CD4-positive, CD25-positive, alpha-beta regulatory T cell (primary cell): ENCODE data around the gene MLF2. TPM values are rescaled to one million over a fixed set of nuclear protein-coding genes. Genes with fewer than 3 reads are reported as not detected.

Experiments used
- ATAC-seq, 2 donors: fragments of 150-1000 bp; cut with Tn5 transposase; one replicate each; pipeline ENCODE4 v1.10.0; 2021; ENCODE audit warnings: low read depth in 2 of 2, moderate number of reproducible peaks in 2 of 2, moderate library complexity in 1 of 2
- DNase-seq, 3 donors: peaks; one replicate each; pipeline versions ENCODE4 v3.0.0 to v3.0.0-alpha.2; 2012 to 2022; ENCODE audit warnings: mixed read lengths in 1 of 3
- H3K27ac ChIP-seq: one replicate; pipeline ENCODE4 v1.7.0; 2013; ENCODE audit warnings: mild to moderate bottlenecking, low read length; ENCODE audit not compliant: insufficient read depth, poor library complexity, severe bottlenecking
- H3K27me3 ChIP-seq: one replicate; pipeline ENCODE4 v1.7.0; 2013; ENCODE audit warnings: low read length; ENCODE audit not compliant: control insufficient read depth, insufficient read depth
- H3K36me3 ChIP-seq: one replicate; pipeline ENCODE4 v1.7.0; 2013; ENCODE audit warnings: mild to moderate bottlenecking, low read length, moderate library complexity; ENCODE audit not compliant: control insufficient read depth, insufficient read depth
- H3K4me1 ChIP-seq: 2 replicates; pipeline ENCODE4 v1.7.0; 2013; ENCODE audit warnings: mild to moderate bottlenecking, low read length; ENCODE audit not compliant: insufficient read depth, control insufficient read depth, poor library complexity, severe bottlenecking
- H3K4me3 ChIP-seq: one replicate; pipeline ENCODE4 v1.7.0; 2013; ENCODE audit warnings: low read depth, mild to moderate bottlenecking, low read length, moderate library complexity
- H3K9me3 ChIP-seq, 2 experiments: 1 replicate in 1 of 2; 2 replicates in 1 of 2; pipeline ENCODE4 v1.7.0; 2013; ENCODE audit warnings: low read length in 2 of 2, mild to moderate bottlenecking in 1 of 2, moderate library complexity in 1 of 2; ENCODE audit not compliant: control insufficient read depth in 2 of 2
- H3K27ac Mint-ChIP-seq, 3 donors: one replicate each; pipeline ENCODE4 v1.8.0; 2020 to 2022; ENCODE audit warnings: mild to moderate bottlenecking in 3 of 3, mixed read lengths in 3 of 3, moderate library complexity in 2 of 3
- H3K27me3 Mint-ChIP-seq: one replicate; pipeline ENCODE4 v1.8.0; 2022; ENCODE audit warnings: mild to moderate bottlenecking, mixed read lengths
- H3K36me3 Mint-ChIP-seq: one replicate; pipeline ENCODE4 v1.8.0; 2020; ENCODE audit warnings: mixed read lengths
- H3K4me1 Mint-ChIP-seq, 4 donors: one replicate each; pipeline ENCODE4 v1.8.0; 2020 to 2022; ENCODE audit warnings: mixed read lengths in 4 of 4, mild to moderate bottlenecking in 1 of 4
- H3K4me3 Mint-ChIP-seq, 4 donors: one replicate each; pipeline ENCODE4 v1.8.0; 2020 to 2022; ENCODE audit warnings: mild to moderate bottlenecking in 4 of 4, mixed read lengths in 4 of 4, moderate library complexity in 3 of 4
- H3K9me3 Mint-ChIP-seq, 7 donors: one replicate each; pipeline ENCODE4 v1.8.0; 2020 to 2022; ENCODE audit warnings: mixed read lengths in 7 of 7, mild to moderate bottlenecking in 3 of 7, moderate library complexity in 2 of 7
- polyA plus RNA-seq, 4 donors: library from polyadenylated mRNA; unstranded; fragments of 300-500 nt; fragmentation: Illumina TruSeq; gene quantifications; one replicate each; pipeline ENCODE4 v1.2.3, GENCODE V29; 2021
- total RNA-seq: library from RNA; stranded (reverse); gene quantifications from one replicate; pipeline ENCODE4 v1.2.3, GENCODE V29; 2022

MLF2 gene
- total and polyA plus RNA-seq, 5 donors from 2014 or later = 101 to 124 (median 110) TPM

- peaks cover 11% of the 10 kb centered on the region for H3K36me3 Mint-ChIP-seq
Measured at GRCh38 chr12:6790496-6791150, 37.7 kb upstream of the MLF2 start.

GRCh38 chr12:6788972-6789924 lies 36.3 kb upstream of the MLF2 start, which contains the start of gene CD4:
CD4 (plus strand) TSS chr12:6789528; CDS start chr12:6800139, 10,611 bp downstream.
- peak within 1 kb of the TSS; percentile 96 for H3K4me3 ChIP-seq

More at GRCh38 chr12:6790496-6791150, 37.7 kb upstream of the MLF2 start:
- peak overlapping the region; percentile 96 to 100 (median 99) for H3K27ac Mint-ChIP-seq
- Histone ChIP-seq H3K36me3 (peaks cover 13% of the 10 kb centered on the region), H3K4me1 (peaks cover 71% of the 10 kb centered on the region), H3K9me3 (no peaks in the 10 kb centered on the region), H3K27me3 (no peaks in the 10 kb centered on the region), H3K4me3 (peak overlapping the region; percentile 96), H3K27ac (peak overlapping the region; percentile 84)
- no peaks in the 10 kb centered on the region for H3K27me3 Mint-ChIP-seq
- peak overlapping the region; percentile 97 to 99 (median 98) for H3K4me3 Mint-ChIP-seq
- ATAC-seq (peak; percentile 45 to 46), DNase-seq (peak; percentile 45 to 65 (median 57))
- no peaks in the 10 kb centered on the region for H3K9me3 Mint-ChIP-seq
- H3K4me1 Mint-ChIP-seq = peaks cover 27 to 77% (median 54%) of the 10 kb centered on the region in 4 donors

DNA sequence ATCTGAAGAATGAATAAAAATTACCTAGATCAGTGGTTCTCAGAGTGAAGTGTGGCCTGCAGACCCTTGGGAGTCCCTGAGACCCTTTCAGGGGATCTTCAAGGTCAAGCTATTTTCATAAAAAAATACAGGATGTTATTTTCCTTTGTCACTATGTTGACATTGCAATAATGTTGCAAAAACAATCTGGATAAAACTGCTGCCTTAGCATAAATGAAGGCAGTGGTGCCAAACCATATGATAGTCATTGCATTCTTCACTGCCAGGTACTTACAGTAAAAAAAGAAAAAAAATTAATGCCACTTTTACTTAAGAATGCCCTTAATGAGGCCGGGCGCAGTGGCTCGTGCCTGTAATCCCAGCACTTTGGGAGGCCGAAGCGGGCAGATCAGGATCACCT lies 34.4 kb upstream of the MLF2 start:
- Mint-ChIP-seq H3K36me3 (peaks cover 3% of the 10 kb centered on the region), H3K4me3 (peak overlapping the region in 3 of 4 donors; percentile 79 to 83 (median 80)), H3K27me3 (no peaks in the 10 kb centered on the region), H3K9me3 (no peaks in the 10 kb centered on the region), H3K4me1 (peaks cover 14 to 73% (median 35%) of the 10 kb centered on the region in 4 donors), H3K27ac (peak overlapping the region; percentile 92 to 99 (median 96))
- peaks cover 53% of the 10 kb centered on the region for H3K4me1 ChIP-seq
- H3K9me3 ChIP-seq = no peaks in the 10 kb centered on the region
- H3K36me3 ChIP-seq = no peaks in the 10 kb centered on the region
- H3K27ac ChIP-seq = peak overlapping the region; percentile 77
- no peak for ATAC-seq
- no peak for DNase-seq
- H3K4me3 ChIP-seq = peak overlapping the region; percentile 71
- no peaks in the 10 kb centered on the region for H3K27me3 ChIP-seq

More at GRCh38 chr12:6788972-6789924, 36.3 kb upstream of the MLF2 start, which contains the start of gene CD4:
- Mint-ChIP-seq H3K36me3 (peaks cover 3% of the 10 kb centered on the region), H3K4me3 (peak within 1 kb of the TSS; percentile 97 to 99 (median 98)), H3K27ac (peak within 1 kb of the TSS; percentile 96 to 100 (median 99)), H3K4me1 (peaks cover 20 to 79% (median 45%) of the 10 kb centered on the region in 4 donors), H3K9me3 (no peaks in the 10 kb centered on the region), H3K27me3 (no peaks in the 10 kb centered on the region)
- H3K27ac ChIP-seq = peak within 1 kb of the TSS; percentile 84
- no peaks in the 10 kb centered on the region for H3K27me3 ChIP-seq
- H3K36me3 ChIP-seq = no peaks in the 10 kb centered on the region
- DNase-seq = peak; percentile 41 to 91 (median 68)
- H3K4me1 ChIP-seq = peaks cover 66% of the 10 kb centered on the region
- ATAC-seq = peak; percentile 63 to 67
- no peaks in the 10 kb centered on the region for H3K9me3 ChIP-seq

GRCh38 chr12:6786416-6787094 lies 33.6 kb upstream of the MLF2 start:
- Histone ChIP-seq H3K27ac (peak overlapping the region; percentile 77), H3K9me3 (no peaks in the 10 kb centered on the region), H3K36me3 (no peaks in the 10 kb centered on the region), H3K27me3 (no peaks in the 10 kb centered on the region), H3K4me3 (peak overlapping the region; percentile 71), H3K4me1 (peaks cover 49% of the 10 kb centered on the region)
- Mint-ChIP-seq H3K4me3 (peak overlapping the region; percentile 62 to 83 (median 80)), H3K9me3 (no peaks in the 10 kb centered on the region), H3K4me1 (peaks cover 14 to 70% (median 32%) of the 10 kb centered on the region in 4 donors), H3K36me3 (peaks cover 3% of the 10 kb centered on the region), H3K27me3 (no peaks in the 10 kb centered on the region), H3K27ac (peak overlapping the region; percentile 92 to 99 (median 96))
- peak; percentile 19 to 26 for ATAC-seq
- DNase-seq = peak; percentile 22 to 68 (median 58)

DNA sequence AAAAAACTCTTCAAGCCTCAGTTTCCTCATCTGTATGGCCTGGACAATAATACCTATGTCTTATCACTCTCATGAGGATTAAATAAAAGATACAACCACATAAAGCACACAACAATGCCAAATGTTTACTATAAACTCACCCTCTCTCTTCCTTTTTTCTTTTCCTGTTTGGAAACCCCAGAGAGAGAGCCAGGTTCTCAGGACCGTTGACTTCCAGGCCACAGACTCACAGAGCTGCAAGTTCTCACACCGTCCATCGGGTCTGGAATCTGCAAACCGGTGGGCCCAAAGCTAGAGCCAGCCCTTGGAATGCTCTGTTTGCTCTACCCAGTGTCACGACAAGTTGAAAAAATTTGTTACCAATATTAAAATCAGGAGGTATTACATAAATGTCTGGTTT lies 31.8 kb upstream of the MLF2 start:
- H3K36me3 Mint-ChIP-seq = no peaks in the 10 kb centered on the region
- DNase-seq = no peak
- H3K27me3 ChIP-seq = no peaks in the 10 kb centered on the region
- no peak for ATAC-seq
- no peaks in the 10 kb centered on the region for H3K9me3 Mint-ChIP-seq
- H3K4me1 Mint-ChIP-seq = peaks cover 14 to 77% (median 31%) of the 10 kb centered on the region in 4 donors
- peak overlapping the region in 2 of 4 donors; percentile 42 to 68 for H3K4me3 Mint-ChIP-seq
- no peaks in the 10 kb centered on the region for H3K36me3 ChIP-seq
- H3K4me3 ChIP-seq = no peak overlapping the region
- H3K27me3 Mint-ChIP-seq = no peaks in the 10 kb centered on the region
- no peaks in the 10 kb centered on the region for H3K9me3 ChIP-seq
- peak overlapping the region; percentile 1 for H3K27ac ChIP-seq
- H3K27ac Mint-ChIP-seq = peak overlapping the region; percentile 71 to 96 (median 81)
- peaks cover 43% of the 10 kb centered on the region for H3K4me1 ChIP-seq

DNA sequence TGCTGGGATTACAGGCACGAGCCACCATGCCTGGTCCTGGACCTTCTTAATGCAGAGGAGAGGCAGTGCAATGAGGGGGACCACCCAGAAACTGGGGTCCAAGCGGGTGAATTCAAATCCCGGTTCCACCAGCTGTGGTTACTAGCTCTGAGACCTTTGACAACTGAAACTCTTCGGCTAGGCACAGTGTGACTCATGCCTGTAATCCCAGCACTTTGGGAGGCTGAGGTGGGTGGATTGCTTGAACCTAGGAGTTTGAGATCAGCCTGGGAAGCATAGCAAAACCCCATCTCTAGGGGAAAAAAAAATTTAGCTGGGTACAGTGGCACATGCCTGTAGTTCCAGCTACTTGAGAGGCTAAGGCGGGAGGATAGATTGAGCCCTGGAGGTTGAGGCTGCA lies 31.4 kb upstream of the MLF2 start:
- Histone ChIP-seq H3K4me3 (no peak overlapping the region), H3K9me3 (no peaks in the 10 kb centered on the region), H3K36me3 (no peaks in the 10 kb centered on the region), H3K27me3 (no peaks in the 10 kb centered on the region), H3K4me1 (peaks cover 43% of the 10 kb centered on the region), H3K27ac (no peak overlapping the region)
- DNase-seq (no peak), ATAC-seq (no peak)
- Mint-ChIP-seq H3K4me1 (peaks cover 12 to 80% (median 28%) of the 10 kb centered on the region in 4 donors), H3K36me3 (no peaks in the 10 kb centered on the region), H3K9me3 (no peaks in the 10 kb centered on the region), H3K27ac (peak overlapping the region; percentile 71 to 96 (median 81)), H3K4me3 (peak overlapping the region in 1 of 4 donors; percentile 42), H3K27me3 (no peaks in the 10 kb centered on the region)

GRCh38 chr12:6783828-6784227 lies 30.9 kb upstream of the MLF2 start:
- H3K4me1 Mint-ChIP-seq = peaks cover 9 to 80% (median 27%) of the 10 kb centered on the region in 4 donors
- no peaks in the 10 kb centered on the region for H3K27me3 ChIP-seq
- H3K36me3 Mint-ChIP-seq = no peaks in the 10 kb centered on the region
- no peaks in the 10 kb centered on the region for H3K9me3 Mint-ChIP-seq
- DNase-seq (no peak), ATAC-seq (no peak)
- H3K4me3 ChIP-seq = no peak overlapping the region
- H3K27ac ChIP-seq = no peak overlapping the region
- no peaks in the 10 kb centered on the region for H3K9me3 ChIP-seq
- H3K36me3 ChIP-seq = no peaks in the 10 kb centered on the region
- H3K4me3 Mint-ChIP-seq = peak overlapping the region in 1 of 4 donors; percentile 67
- peaks cover 43% of the 10 kb centered on the region for H3K4me1 ChIP-seq
- H3K27me3 Mint-ChIP-seq = peaks cover under 1% of the 10 kb centered on the region
- H3K27ac Mint-ChIP-seq = peak overlapping the region in 2 of 3 donors; percentile 81 to 96
